ENCODE data around the gene ANO6. TPM values are rescaled to one million over a fixed set of nuclear protein-coding genes. Genes with fewer than 3 reads are reported as not detected.

The ANO6 gene
- polyA plus RNA-seq, 1 donor from 2014 or later = 9.0 TPM

DNA sequence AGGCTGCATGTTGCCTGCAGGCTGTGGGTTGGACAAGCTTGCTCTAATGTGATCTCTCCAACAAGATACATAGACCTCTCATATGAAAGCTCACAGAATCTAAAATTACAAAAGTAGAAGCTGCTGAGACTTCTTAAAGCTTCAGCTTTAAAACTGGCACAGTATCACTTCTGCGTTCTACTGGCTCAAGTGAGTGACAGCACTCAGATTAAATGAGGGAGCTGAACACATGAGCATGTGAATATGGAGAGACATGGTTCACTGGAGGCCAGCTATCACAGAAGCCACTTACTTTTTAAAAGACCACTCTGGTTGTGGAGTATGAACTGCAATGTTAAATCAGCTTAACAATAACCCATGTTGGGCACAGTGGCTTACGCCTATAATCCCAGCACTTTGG, 29.1 kb upstream of the ANO6 start:
- Histone ChIP-seq H3K4me3 (ENCODE audit: low read length) (no peak overlapping the region), H3F3A (ENCODE audit: insufficient read depth, low read length, poor library complexity, severe bottlenecking) (no peaks in the 10 kb centered on the region), H3K27me3 (ENCODE audit: insufficient read depth, low read depth, low read length) (no peaks in the 10 kb centered on the region), H3K27ac (ENCODE audit: low read length) (no peak overlapping the region), H3K9ac (ENCODE audit: low read length) (no peak overlapping the region), H4K20me1 (ENCODE audit: insufficient read depth) (no peaks in the 10 kb centered on the region), H3K36me3 (ENCODE audit: insufficient read depth, low read length) (no peaks in the 10 kb centered on the region), H3K9me2 (ENCODE audit: insufficient read depth, low read length) (no peaks in the 10 kb centered on the region), H3K9me3 (ENCODE audit: low read length) (no peaks in the 10 kb centered on the region), H3K4me2 (ENCODE audit: low read length) (no peak overlapping the region), H3K79me2 (replicated peaks; ENCODE audit: insufficient read depth, low read length) (no peaks in the 10 kb centered on the region), H2AFZ (ENCODE audit: low read depth, low read length) (no peak overlapping the region)
- TF ChIP-seq, protein P1, sequence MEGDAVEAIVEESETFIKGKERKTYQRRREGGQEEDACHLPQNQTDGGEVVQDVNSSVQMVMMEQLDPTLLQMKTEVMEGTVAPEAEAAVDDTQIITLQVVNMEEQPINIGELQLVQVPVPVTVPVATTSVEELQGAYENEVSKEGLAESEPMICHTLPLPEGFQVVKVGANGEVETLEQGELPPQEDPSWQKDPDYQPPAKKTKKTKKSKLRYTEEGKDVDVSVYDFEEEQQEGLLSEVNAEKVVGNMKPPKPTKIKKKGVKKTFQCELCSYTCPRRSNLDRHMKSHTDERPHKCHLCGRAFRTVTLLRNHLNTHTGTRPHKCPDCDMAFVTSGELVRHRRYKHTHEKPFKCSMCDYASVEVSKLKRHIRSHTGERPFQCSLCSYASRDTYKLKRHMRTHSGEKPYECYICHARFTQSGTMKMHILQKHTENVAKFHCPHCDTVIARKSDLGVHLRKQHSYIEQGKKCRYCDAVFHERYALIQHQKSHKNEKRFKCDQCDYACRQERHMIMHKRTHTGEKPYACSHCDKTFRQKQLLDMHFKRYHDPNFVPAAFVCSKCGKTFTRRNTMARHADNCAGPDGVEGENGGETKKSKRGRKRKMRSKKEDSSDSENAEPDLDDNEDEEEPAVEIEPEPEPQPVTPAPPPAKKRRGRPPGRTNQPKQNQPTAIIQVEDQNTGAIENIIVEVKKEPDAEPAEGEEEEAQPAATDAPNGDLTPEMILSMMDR (IDR thresholded peaks at IDR 0.05; ENCODE audit: poor library complexity, severe bottlenecking) = no peak
- TF ChIP-seq EZH2 (IDR thresholded peaks at IDR 0.05; ENCODE audit: borderline replicate concordance, insufficient read depth, low read length, poor library complexity, severe bottlenecking) (no peak), RAD21 (conservative IDR thresholded peaks at IDR 0.05) (no peak), TAF1 (IDR thresholded peaks at IDR 0.05; ENCODE audit: low read depth) (no peak), SMC3 (conservative IDR thresholded peaks at IDR 0.05; ENCODE audit: poor library complexity) (no peak)
- TF ChIP-seq, protein P2, sequence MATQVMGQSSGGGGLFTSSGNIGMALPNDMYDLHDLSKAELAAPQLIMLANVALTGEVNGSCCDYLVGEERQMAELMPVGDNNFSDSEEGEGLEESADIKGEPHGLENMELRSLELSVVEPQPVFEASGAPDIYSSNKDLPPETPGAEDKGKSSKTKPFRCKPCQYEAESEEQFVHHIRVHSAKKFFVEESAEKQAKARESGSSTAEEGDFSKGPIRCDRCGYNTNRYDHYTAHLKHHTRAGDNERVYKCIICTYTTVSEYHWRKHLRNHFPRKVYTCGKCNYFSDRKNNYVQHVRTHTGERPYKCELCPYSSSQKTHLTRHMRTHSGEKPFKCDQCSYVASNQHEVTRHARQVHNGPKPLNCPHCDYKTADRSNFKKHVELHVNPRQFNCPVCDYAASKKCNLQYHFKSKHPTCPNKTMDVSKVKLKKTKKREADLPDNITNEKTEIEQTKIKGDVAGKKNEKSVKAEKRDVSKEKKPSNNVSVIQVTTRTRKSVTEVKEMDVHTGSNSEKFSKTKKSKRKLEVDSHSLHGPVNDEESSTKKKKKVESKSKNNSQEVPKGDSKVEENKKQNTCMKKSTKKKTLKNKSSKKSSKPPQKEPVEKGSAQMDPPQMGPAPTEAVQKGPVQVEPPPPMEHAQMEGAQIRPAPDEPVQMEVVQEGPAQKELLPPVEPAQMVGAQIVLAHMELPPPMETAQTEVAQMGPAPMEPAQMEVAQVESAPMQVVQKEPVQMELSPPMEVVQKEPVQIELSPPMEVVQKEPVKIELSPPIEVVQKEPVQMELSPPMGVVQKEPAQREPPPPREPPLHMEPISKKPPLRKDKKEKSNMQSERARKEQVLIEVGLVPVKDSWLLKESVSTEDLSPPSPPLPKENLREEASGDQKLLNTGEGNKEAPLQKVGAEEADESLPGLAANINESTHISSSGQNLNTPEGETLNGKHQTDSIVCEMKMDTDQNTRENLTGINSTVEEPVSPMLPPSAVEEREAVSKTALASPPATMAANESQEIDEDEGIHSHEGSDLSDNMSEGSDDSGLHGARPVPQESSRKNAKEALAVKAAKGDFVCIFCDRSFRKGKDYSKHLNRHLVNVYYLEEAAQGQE (IDR thresholded peaks at IDR 0.05; ENCODE audit: borderline replicate concordance) = no peak

DNA sequence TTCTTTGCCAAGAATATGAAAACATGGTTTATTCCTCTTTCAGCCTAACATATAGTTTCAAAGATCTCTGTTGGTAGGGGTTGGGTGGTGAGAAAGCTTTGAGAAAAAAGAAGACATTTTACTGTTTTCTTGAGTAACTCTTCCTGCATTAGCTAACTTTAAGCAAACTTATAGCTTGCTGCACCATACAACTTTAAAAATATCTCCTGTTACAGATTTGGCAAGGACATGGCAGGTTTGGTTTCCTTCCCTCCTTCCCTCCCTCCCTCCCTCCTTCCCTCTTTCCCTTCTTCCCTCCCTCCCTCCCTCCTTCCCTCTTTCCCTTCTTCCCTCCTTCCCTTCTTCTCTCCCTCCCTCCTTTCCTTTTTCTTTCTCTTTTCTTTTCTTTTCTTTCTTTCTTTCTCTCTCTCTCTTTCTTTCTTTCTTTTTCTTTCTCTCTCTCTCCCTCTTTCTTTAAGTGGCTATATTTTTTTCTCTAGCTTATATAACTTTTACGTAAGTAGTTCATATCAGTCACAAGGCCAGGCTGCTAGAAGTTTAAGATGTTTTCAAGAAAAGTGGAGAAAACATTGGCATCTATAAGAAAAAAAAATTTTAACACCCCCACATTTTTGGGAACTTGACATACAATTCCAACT, 26.0 kb upstream of the ANO6 start:
- no peak overlapping the region for H3K9ac ChIP-seq (ENCODE audit: low read length)
- no peaks in the 10 kb centered on the region for H3K9me2 ChIP-seq (ENCODE audit: insufficient read depth, low read length)
- H3K9me3 ChIP-seq (ENCODE audit: low read length) = no peaks in the 10 kb centered on the region
- H3K4me2 ChIP-seq (ENCODE audit: low read length) = no peak overlapping the region
- no peaks in the 10 kb centered on the region for H4K20me1 ChIP-seq (ENCODE audit: insufficient read depth)
- no peaks in the 10 kb centered on the region for H3K27me3 ChIP-seq (ENCODE audit: insufficient read depth, low read depth, low read length)
- no peak overlapping the region for H3K27ac ChIP-seq (ENCODE audit: low read length)
- no peak for TF ChIP-seq POLR2AphosphoS5 (IDR thresholded peaks at IDR 0.05)
- no peak for TF ChIP-seq SMC3 (conservative IDR thresholded peaks at IDR 0.05; ENCODE audit: poor library complexity)
- TF ChIP-seq, protein P2 (IDR thresholded peaks at IDR 0.05; ENCODE audit: borderline replicate concordance) = no peak
- TF ChIP-seq EZH2 (IDR thresholded peaks at IDR 0.05; ENCODE audit: borderline replicate concordance, insufficient read depth, low read length, poor library complexity, severe bottlenecking) = no peak
- no peak for TF ChIP-seq TAF1 (IDR thresholded peaks at IDR 0.05; ENCODE audit: low read depth)
- no peak for TF ChIP-seq MXI1 (conservative IDR thresholded peaks at IDR 0.05; ENCODE audit: poor library complexity, severe bottlenecking)
- no peak for TF ChIP-seq EP300 (conservative IDR thresholded peaks at IDR 0.05; ENCODE audit: poor library complexity, severe bottlenecking)
- no peak for TF ChIP-seq RAD21 (conservative IDR thresholded peaks at IDR 0.05)
- TF ChIP-seq, protein P1 (IDR thresholded peaks at IDR 0.05; ENCODE audit: poor library complexity, severe bottlenecking) = no peak
- no peaks in the 10 kb centered on the region for H3K79me2 ChIP-seq (replicated peaks; ENCODE audit: insufficient read depth, low read length)
- H3K36me3 ChIP-seq (ENCODE audit: insufficient read depth, low read length) = no peaks in the 10 kb centered on the region
- no peaks in the 10 kb centered on the region for H3F3A ChIP-seq (ENCODE audit: insufficient read depth, low read length, poor library complexity, severe bottlenecking)
- H2AFZ ChIP-seq (ENCODE audit: low read depth, low read length) = no peak overlapping the region
- no peak overlapping the region for H3K4me3 ChIP-seq (ENCODE audit: low read length)
